ENCODE results near the gene DCTN1.

DNA sequence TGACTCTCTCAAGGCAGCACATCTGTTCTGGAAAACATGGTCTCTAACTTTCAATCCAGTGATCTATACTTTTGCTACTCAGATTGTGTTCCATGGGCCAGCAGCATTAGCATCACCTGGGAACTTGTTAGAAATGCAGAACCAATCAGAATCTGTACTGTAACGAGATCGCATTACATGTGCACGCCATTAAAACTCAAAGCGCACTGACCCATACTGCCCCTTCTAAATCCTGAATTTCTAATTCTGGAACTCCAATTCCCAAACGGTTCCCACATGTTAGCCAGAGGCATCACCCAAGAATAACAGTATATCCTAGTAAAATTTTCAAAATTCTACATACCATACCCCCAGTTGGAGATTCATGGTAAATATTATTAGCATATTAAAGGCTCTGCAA, 10.5 kb upstream of the DCTN1 start:
- TF ChIP-seq POLR2A (IDR thresholded peaks at IDR 0.05; ENCODE audit: low read depth, low read length) (no peak), POLR2AphosphoS5 (IDR thresholded peaks at IDR 0.05; ENCODE audit: low read depth, low read length) (no peak), TAF1 (IDR thresholded peaks at IDR 0.05; ENCODE audit: low read depth, low read length) (no peak)
